Measurements from ENCODE around the gene MED13.
"Not testable (repeated sequence)": the region's sequence is repeated elsewhere in the genome, so short reads cannot be mapped to it uniquely, and the experiment has no call there.

Gene MED13

DNA sequence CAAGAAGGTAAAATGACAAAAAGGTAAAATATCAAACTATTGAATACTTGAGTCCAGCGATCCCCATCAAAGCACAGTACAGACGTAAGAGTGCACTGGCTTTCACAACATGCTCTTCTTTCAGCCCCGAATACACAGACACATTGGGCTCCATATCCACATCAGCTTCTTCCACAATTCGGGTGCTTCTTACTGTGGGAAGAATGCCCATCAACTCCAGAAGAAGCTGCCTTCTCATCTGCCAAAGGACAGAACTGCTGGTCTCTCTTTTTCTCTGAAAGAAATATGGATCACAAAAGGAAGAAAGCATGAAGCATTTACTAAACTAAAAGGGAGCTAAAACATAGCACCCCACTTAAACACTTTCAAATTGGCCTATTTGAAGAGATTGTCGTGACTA is 157.7 kb downstream of the MED13 start:
- no peak for DNase-seq (ENCODE audit: low read depth in 2 of 2)

DNA sequence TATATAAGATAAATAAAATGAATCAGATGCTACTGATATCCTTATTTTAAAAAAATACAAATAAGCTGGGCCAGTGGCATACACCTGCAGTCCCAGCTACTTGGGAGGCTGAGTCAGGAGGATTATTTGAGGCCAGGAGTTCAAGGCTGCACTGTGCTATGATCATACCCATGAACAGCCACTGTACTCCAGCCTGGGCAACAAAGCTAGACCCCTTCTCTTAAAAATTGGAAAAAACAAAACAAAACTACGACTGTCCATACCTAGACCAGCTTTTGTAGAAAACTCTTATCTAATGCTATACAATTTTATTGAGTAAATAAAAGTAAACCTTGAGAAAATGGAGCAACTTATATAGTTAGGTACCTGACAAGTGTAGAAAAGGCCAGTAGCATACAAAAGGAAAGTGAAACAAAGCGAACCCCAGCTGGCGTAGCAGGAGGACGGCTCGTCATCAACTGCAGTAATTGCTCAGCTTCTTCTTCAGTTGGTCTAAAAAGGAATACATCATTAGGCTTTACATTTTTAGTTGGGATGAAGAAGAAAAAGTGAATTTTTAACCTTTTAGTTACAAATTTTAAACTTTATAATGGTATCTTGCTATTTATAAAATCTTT is 160.9 kb downstream of the MED13 start:
- no peak for DNase-seq (ENCODE audit: low read depth in 2 of 2)

DNA sequence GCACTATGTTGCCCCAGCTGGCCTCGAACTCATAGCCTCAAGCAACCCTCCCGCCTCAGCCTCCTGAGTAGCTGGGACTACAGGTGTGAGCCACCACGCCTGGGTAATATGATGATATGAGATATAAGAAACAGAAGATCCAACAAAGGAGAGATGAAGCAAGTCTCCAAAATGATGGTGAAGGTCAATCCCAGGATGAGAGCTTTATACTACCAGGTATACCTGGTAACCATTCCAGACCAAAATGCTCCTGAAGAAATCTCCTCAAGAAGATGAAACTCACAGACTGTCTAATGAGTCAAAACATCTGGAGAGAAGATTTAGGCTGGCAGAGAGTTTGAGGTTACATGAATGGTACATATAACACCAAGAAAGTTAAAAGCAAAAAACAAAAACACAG is 161.8 kb downstream of the MED13 start:
- no peak for DNase-seq (ENCODE audit: low read depth in 2 of 2)

DNA sequence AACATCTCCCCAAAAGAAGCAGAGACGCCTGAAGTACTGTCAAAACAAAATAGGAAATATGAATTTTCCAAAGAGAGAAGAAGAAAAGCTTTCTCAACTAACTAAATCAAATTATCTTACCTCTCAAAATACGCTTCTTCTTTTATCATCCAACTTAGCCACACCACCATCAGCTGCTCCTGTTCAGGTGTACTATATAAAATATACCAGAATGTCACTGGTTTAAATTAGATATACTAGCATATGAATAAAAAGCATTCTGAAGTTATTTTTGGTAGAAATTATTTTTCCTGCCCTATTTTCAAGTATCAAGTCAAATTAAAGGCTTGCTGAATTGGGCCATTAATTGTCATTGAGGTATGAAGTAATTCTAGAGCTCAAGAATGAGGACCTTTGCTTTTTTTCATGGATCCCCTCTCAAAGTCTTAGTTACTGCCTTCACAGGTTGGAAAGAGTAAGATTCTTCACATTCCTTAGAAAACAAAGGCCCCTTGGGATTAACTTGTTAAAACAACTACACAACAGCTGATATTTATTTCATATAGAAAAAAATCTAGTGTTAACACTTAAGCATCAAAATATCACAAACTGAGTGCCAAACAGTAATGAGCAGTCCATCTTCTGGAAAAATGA is 167.4 kb downstream of the MED13 start:
- no peak for DNase-seq (ENCODE audit: low read depth in 2 of 2)

DNA sequence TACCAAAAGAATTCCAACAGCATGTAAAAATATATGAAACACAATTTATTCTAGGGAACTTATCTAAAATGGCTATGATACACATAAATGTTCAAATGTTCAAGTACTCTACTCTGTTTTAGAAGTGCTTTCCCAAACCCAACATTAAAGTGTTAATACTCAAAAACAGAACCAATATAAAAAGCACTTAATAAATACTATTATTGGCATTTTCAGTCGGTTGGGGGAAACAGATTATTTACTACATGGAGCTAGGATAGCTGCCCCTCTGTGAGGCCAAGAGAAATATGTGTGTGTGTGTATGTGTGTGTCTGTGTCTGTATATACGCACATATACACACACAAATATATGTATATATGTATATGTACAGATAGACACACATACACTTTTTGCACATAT is 169.7 kb downstream of the MED13 start:
- no peak for DNase-seq (ENCODE audit: low read depth in 2 of 2)

DNA sequence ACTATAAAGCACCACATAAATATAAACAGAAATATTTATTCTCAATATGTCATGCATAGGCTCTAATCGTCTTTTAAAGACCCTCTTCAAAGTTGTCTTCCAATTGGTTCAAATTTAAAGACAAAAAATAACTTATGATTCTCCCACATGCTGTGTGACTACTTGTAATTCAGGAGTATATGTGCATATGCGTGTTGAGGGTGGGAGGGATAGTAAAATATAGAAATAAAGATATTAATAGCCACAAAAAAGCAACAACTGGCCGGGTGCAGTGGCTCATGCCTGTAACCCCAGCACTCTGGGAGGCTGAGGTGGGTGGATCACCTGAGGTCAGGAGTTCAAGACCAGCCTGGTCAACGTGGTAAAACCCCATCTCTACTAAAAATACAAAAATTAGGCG is 170.8 kb downstream of the MED13 start:
- not testable (repeated sequence) for DNase-seq (ENCODE audit: low read depth in 2 of 2)

Data from stimulated activated CD4-positive, alpha-beta T cell treated with anti-CD3 and anti-CD28 coated beads, Interleukin-12 subunit alpha, Interleukin-12 subunit beta, amount 100 ng/mL, for 24 hours (primary cell).